Measurements from ENCODE around the gene PRKX.
"Not testable (repeated sequence)": the region's sequence is repeated elsewhere in the genome, so short reads cannot be mapped to it uniquely, and the experiment has no call there.

Gene PRKX

DNA sequence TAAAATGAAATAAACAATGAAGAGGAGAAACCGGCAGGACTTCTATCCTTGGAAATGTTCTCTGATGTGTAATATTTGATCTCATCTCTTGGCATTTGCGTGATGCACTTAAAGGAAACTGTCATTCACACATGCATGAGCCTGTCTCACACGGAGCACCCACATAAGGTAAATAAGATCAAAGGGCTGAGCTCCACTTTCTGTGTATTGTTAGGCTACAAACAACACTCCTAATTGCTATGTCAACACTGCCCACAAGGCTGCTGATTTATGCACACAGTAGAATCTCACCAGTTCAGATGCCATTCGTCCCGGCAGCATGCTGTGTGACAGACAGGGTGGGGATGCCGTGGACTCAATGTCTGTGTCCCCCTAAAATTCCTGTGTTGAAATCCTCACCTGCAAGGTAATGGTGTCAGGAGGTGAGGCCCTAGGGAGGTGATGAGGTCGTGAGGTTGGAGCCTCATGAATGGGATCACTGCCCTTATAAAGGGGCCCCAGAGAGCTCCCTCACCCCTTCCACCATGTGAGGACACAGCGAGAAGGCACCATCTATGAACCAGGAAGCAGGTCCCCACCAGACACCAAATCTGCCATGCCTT lies 5.7 kb downstream of the PRKX start:
- peak; percentile 47 for DNase-seq

DNA sequence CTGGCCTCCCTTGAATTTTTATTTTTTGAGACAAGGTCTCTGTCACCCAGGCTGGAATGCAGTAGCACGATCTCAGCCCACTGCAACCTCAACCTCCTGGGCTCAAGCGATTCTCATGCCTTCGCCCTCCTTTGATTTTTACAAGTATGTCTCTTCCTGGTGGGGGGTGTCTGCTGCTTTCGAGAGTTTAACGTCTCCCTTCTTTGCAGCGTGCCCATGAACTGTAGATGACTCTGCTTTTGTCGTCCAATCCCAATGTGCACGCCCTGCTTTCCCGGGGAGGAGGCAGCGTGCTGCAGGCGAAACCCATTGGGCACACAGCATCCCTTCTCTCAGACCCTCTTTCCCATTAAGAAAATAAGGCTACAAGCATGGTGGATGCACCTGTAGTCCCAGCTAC lies 7.0 kb downstream of the PRKX start:
- no peak for DNase-seq

DNA sequence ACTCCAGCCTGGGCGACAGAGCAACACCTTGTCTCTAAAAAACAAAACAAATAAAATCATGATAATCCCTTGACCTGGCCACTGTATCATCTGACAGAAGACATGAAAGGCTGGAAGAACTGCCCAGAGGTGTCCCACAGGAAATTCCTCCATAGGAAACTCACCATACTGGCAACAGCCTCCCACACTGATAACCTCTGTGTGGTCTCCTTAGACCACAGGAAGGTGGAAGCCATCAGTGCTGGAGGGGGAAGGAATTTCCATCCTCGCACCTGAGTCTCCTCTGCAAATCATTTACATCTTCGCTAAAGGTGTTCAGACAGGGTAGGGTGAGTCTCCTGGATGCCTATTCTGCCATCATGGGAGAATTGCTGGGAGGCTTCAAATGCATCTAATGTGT lies 10.2 kb downstream of the PRKX start:
- DNase-seq: not testable (repeated sequence)

DNA sequence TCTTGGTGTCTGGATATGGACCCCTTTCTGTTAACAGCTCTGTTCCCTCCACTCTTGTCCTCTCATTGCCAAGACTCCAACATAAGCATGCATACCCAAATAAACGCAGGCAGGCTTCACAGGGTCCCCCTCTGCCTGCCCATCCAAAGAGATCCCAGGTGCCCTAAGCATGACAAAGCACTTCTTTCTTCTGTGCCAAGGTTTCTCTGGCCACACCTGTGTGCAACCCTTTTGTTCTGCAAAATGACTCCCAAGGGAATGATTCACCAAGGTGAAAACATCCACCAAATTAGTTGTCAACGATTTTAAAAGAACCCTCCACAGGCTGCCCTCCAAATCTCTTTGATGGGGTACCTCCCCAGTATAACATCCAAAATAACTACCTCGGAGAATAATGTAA lies 11.4 kb downstream of the PRKX start:
- not testable (repeated sequence) for DNase-seq

DNA sequence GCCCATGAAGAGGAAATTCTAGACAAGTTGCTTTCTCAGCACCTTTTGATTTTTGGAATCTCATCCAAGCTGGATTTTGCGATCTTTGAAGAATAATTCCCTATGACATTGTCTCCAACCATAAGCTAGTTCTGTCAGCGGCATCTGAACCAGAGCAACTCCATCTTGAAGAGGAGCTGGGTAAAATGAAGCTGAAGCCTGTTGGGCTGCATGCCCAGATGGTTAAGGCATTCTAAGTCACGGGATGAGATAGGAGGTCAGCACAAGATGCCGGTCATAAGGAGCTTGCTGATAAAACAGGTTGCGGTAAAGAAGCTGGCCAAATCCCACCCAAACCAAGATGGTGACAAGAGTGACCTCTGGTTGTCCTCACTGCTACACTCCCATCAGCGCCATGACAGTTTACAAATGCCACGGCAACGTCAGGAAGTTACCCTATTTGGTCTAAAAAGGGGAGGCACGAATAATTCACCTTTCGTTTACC lies 12.0 kb downstream of the PRKX start:
- not testable (repeated sequence) for DNase-seq

DNA sequence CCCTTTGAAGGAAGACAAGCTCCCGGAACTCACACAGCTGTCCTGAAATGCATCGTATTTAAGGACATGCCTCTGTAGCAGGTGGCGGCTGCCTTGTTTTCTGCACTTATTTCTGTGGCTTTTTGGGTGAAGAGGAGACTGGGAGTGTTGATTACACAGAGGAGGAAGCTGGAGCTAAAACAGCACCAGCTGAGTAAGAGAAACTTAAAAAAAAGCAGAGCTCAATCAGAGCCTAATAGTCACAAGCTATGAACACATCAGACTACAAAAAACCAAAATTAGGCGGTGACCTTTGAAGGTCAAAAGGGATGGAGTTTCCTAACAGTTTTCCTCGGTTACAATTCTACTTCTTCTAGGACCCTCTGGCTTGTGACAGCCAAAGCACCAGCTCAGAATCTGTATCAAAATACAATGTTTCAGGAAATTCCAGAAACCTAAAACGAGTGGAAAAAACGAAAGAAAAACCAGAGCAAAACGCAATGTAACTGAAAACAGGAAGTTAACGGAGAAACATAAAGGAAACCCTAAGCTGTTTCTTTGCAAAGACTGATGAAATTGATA lies 13.5 kb downstream of the PRKX start:
- no peak for DNase-seq

DNA sequence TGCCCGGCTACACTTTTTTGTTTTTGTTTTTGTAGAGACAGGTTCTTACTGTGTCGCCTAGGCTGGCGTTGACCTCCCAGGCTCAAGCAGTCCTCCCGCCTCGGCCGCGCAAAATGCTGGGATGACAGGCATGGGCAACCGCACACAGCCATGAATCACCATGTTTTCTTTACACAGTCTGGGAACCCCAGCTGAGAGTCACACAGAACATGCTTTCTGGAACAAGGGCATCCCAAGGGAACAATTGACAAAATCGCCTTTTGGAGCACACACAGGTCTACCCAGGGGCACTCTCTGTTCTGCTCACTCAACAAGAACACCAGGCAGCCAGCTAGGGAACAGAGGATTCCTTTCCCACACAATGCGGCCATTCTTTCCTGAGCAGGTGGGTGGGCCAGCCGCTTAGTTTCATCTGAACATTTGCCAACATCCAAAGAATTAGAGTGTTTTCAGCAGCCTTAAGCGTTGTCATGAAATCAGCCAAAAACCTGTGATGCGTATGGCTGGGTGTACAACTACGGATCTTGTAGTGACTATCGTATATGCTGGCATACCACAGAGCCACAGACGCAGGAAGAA lies 15.7 kb downstream of the PRKX start:
- no peak for DNase-seq

DNA sequence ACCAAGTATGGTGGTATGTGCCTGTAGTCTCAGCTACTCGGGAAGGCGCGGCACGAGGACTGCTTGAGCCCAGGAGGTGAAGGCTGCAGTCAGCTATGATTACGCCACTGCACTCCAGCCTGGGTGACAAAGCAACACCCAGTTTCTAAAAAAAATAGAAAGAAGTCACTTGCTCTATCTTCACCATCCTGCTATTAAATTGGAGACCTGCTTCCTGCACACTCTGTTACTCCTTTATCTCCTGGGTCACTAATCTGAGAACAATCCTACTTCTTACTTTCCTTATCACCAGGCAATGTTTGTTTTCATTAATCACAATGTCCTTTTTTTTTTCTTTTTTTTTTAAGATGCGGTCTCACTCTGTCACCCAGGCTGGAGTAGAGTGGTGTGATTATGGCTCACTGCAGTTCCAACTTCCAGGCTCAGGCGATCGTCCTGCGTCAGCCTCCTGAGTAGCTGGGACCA lies 16.2 kb downstream of the PRKX start:
- no peak for DNase-seq

DNA sequence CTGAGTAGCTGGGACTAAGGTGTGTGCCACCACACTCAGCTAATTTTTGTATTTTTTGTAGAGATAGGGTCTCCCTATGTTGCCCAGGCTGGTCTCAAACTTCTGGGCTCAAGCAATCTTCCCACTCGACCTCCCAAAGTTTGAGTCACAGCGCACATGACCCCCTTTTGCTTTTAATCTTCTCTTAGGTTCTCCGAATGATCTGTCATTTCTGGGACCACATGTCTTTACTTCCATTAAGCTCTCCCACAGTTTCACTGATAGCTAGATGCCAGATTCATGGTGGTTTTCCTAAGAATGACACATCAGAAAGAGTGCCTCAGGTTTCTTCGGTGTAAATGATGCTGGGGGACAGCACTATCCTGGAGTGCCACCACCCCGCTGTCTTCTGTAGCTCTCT lies 17.9 kb downstream of the PRKX start:
- no peak for DNase-seq

DNA sequence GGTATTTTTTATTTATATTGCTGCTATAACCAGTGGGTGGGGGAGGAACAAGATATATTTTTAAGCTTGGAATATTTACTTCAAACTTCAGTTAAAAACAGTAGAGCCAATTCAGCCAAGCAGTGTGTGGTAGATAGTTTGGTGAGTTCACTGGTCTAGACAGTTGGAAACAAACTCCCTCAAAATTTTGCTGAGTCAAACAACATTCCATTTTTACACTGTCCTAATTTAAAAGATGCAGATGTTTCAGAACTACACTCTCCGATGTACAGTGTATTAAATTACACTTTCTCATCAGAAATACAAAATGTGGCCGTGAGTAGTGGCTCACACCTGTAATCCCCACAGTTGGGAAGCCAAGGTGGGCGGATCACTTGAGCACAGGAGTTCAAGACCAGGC lies 23.3 kb downstream of the PRKX start:
- no peak for DNase-seq

DNA sequence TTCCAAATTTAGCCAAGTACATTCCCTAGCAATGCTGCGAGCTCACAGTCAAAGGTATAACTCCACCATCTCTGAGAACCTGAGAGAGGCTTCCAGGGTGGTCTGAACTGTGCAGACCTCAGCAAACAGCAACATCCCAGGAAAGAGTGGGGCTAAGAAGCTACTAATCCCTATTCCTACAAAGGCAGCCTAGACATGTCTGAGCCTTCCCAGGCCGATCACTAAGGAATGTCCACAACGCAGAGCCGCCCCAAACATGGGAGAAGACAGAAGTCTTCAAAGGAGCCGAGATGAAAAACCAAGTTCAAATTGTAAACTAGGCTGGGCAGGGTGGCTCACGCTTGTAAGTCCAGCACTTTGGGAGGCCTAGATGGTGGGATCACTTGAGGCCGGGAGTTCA lies 30.2 kb downstream of the PRKX start:
- not testable (repeated sequence) for DNase-seq

DNA sequence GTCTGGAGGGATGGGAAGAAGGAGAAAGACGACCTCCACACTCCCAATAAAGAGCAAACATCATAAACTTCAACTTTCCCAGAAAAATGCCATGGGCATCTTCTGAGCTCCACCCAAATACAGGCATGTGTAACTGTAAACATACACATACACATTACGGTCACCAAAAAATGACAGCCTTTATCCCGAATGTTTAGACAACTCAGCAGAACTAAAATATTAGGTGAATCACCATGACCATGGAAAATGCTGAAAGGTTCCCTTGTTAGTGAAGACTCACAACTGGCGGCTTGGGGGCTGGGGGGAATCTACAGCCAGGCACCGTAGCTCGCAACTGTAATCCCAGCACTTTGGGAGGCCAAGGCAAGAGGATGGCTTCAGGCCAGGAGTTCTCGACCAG lies 33.0 kb downstream of the PRKX start:
- no peak for DNase-seq

DNA sequence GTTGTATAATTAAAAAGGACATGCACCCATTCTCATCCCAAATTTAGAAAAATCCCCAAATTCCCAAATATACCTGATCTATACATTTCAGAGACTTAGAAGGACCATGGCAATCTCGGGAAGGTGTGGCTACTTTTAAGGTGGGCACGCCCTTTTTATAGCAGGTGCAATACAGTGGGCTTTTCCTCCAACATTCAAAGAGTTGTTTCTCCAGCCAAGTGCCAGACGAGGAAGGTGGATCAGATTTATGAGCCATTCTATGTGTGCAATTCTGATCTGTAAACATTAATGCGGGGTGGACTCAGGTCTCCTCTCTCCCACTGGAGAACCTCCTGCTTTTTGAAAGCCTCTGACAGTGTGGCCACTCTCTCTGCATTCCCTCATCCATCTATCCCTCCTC lies 33.8 kb downstream of the PRKX start:
- no peak for DNase-seq

DNA sequence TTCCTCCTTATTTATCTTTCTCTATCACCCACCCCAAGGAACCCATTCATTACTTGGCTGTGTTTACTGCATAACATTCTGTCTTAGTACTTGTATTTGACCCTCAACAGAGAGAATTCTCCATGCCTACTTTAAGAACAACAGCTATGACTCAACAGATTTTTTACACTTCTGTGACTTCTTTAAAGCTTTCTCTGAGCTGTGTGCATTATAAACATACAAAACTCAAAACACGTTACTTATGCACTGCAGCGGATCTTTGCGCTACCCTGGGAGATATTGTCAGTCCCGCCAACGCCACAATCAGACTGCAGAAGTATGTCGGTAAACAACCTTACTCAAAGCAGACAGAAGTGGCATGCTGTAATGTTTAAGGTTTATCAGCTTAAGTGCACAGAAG lies 35.1 kb downstream of the PRKX start:
- DNase-seq: no peak

DNA sequence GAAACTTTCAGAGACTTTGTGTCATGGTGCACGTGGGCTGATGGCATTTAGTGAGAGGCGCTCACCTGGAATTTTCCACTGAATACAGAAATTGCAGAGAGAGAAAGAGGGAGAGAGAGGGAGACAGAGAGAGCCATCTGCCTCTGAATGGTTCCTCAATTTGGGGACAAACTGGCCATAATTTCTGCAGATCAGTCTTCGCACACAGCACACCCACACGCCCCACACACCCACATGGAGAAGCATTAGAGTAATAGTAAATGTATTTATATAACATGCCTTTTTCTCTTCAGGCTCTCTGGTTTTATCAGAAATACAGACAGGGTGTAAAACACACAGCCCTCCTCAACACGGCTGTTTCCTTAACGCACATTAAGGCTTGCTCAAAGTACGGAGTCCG lies 38.6 kb downstream of the PRKX start:
- no peak for DNase-seq

DNA sequence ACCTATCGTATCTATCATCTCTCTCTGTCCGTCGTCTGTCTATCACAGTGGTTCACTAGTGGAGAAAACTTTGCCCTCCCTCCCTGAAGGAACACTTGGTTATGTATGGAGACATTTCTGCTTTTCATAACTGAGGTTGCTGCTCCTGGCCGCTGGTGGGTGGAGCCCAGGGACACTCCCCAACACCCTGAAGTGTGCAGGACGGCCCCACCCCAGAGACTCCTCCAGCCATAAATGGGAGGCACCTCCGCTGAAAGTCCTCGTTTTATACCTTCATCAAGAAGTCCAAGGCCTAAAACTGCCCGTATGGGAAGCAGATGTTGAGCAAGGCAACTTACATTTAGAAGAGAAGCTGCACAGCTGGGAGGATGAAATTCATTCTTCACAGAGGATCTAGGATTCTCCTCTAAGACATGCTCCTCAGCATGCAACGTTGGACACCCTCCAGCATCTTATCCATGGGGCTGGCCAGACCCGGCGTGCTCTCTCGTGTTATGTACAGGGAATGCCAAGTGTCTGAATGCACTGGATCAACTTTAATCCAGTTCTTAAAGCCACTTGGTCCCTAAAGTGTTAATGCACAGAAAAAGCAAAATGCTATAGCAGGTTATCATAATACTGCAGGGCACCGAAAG lies 43.5 kb downstream of the PRKX start:
- DNase-seq: no peak

DNA sequence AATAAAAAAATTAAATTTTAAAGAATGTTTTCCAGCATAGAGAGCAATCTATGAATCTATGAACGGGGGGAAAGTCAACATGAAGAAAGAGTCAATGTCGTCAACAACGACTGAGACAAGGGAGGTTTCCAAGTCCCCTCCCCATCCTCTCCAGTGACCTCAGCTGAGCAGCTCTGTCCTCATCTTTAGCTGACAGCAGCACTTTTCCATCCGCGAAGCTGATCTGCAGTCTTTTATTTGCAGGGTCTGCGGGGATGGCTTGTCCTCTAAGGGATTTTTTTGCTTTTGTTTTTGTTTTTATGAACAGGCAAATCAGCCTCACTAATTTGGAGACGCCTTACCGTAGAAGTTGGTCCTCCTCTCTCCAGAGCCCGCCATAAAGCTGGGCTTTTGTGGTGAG lies 46.5 kb downstream of the PRKX start:
- no peak for DNase-seq

DNA sequence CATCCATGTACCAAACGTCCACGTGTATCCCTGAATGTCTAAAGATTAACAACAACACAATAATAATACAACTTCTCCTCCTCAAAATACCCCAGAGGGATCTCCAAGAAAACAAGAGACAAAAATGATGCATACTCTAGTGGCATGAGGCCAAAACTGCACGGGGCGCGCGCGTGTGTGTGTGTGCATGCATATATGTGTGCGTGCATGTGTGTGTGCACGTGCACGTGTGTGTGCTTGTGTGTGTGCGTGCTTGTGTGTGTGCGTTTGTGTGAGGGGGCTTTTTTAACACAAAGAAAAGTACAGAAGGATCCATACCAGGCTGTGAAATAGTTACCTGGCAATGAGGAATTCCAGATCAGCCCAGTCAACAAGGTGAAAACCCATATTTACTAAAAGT lies 48.5 kb downstream of the PRKX start:
- DNase-seq: no peak

DNA sequence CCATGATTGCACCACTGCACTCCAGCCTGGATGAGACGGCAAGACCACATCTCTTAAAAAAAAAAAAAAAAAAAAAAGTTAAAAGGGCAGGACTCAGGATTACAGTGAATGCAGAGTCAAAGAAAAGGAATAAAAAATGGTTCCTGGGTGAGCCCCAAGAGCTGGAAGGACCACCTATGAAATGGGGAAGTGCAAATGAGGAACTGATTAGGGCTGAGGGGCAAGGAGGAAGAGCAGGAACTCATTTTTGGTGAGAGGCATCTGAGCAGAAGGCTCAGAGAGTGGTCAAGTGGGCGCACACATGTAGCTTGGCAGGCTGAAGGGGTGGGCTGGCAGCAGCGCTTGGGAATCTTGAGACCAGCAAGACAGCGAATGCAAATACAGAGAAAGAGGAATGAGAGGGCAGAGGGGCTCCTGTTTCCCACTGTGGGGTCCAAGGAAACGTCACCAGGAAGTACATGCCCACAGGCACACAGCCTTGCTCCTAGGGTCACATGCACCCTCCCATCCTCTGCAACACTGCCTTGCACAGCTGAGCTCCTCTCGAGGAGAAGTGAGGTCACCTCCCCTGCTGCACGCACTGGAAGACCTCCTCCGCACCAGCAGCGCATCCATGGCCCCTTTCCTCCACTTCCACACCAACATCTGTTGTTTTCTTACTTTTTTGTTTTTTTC lies 49.7 kb downstream of the PRKX start:
- not testable (repeated sequence) for DNase-seq

DNA sequence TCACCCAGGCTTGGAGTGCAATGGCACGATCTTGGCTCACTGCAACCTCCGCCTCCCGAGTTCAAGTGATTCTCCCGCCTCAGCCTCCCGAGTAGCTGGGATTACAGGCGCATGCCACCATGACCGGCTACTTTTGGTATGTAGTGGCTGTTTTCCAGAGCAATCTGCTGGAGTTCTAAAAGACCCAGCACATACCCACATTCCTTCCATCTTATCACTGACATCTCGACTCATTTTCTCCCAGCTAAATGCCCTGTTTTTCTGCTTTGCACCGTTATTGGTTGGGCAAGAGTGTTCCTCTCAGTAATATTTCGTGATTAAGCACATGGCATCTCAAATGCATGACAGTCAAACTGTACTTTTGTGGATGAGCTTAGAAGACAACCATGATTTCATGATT lies 53.7 kb downstream of the PRKX start:
- DNase-seq: no peak

DNA sequence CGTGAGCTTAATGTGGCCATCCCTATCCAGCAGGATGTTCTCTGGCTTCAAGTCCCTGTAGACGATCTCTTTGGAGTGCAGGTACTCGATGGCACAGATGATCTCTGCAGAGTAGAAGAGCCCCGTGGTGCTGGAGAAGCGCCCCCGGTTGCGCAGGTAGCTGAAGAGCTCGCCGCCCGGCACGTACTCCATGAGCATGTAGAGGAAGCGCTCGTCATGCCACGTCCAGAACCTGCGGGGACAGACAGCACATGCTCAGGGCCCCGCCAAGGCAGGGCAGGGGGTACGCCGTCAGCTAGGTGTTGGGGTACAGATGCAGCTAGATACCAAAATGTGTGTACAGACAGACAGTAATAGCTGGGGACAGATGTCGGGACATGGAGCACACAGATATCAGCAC lies 58.3 kb downstream of the PRKX start:
- DNase-seq: no peak

DNA sequence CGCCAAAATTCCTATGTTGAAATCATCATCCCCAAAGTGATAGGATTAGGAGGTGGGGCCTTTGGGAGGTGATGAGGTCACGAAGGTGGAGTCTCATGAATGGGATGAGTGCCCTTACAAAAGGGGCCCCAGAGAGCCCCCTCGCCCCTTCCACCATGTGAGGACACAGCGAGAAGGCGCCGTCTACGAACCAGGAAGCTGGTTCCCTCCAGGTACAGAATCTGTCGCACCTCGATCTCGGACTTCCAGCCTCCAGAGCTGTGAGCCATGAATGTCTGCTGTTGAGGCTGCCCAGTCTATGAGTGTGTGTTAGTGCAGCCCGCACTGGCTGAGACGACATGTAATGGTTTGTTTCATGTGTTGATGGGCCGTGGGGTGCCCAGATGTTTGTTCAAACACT lies 60.3 kb downstream of the PRKX start:
- DNase-seq: no peak

DNA sequence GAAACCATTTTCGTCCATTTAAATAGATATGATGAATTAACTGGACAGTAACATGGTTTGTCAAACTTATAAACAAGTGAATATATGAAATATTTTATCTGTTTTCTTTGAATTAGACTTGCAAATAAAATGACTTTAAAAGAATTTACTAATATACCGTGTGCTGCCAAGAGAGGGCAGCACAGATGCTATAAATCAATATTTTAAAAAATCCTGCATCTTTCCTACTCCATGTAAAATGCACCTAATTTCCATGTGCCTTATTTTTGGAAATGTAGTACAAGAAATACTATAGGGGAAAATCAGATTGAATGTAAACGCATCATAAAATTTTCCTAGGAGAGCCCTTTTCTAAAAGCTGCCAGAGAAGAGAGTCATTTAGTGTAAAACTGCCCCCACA lies 62.2 kb downstream of the PRKX start:
- DNase-seq: peak; percentile 46

DNA sequence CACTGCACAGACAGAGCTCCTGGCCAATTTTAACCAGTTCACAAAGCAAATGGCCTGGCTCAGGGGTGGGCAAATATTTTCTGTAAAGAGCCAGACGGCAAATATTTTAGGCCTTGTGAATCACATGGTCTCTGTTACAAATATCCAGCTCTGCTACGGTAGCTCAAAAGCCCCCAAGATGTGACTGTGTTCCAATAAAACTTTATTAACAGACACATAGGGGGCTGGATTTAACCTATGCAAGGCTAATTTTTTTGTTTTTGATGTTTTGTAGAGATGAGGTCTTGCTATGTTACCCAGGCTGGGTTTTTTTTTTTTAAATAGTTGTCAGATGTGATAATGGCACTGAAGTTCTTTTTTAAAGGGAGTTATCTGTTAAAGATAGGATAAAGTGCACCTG lies 65.4 kb downstream of the PRKX start:
- no peak for DNase-seq
